Activated CD8-positive, alpha-beta T cell treated with anti-CD3 and anti-CD28 coated beads for 36 hours (primary cell): Measurements from ENCODE around the gene ABCC10. TPM values are rescaled to one million over a fixed set of nuclear protein-coding genes. Genes with fewer than 3 reads are reported as not detected.
"Not testable (repeated sequence)": the region's sequence is repeated elsewhere in the genome, so short reads cannot be mapped to it uniquely, and the experiment has no call there.

Source experiments
- ATAC-seq: fragments of 200-7000 bp; cut with Tn5 transposase; one replicate; pipeline ENCODE4 v1.10.0; 2021; ENCODE audit warnings: mild to moderate bottlenecking, moderate library complexity
- CTCF ChIA-PET: fragments of 350-600 bp; sonication (Branson Sonifier 250); formaldehyde crosslinking; loops from one replicate; lab custom pipeline; 2021; ENCODE audit warnings: antibody characterized with exemption; lab: Charles Lee
- POLR2A ChIA-PET: fragments of 350-600 bp; sonication (Branson Sonifier 250); formaldehyde crosslinking; loops from one replicate; lab custom pipeline; 2021; ENCODE audit warnings: antibody characterized with exemption; lab: Charles Lee
- DNase-seq: peaks from one replicate; pipeline ENCODE4 v3.0.0-alpha.2; 2020
- H3K27ac Mint-ChIP-seq: one replicate; pipeline ENCODE4 v1.8.0; 2021; ENCODE audit warnings: mild to moderate bottlenecking, mixed read lengths
- H3K27me3 Mint-ChIP-seq: one replicate; pipeline ENCODE4 v1.8.0; 2021; ENCODE audit warnings: mixed read lengths
- H3K36me3 Mint-ChIP-seq: one replicate; pipeline ENCODE4 v1.8.0; 2021; ENCODE audit warnings: low read depth, mixed read lengths
- H3K4me1 Mint-ChIP-seq: one replicate; pipeline ENCODE4 v1.8.0; 2021; ENCODE audit warnings: low read depth, mixed read lengths
- H3K4me3 Mint-ChIP-seq: one replicate; pipeline ENCODE4 v1.8.0; 2021; ENCODE audit warnings: mild to moderate bottlenecking, moderate library complexity, mixed read lengths
- H3K9me3 Mint-ChIP-seq: one replicate; pipeline ENCODE4 v1.8.0; 2021; ENCODE audit warnings: mixed read lengths
- intact Hi-C: fragments of 100-400 bp; cut with micrococcal nuclease; formaldehyde crosslinking; loops from one replicate; pipeline ENCODE4 v1.10.0; 2022
- total RNA-seq, 2 experiments: library from RNA; stranded (reverse); gene quantifications; one replicate each; pipeline ENCODE4 v1.2.3, GENCODE V29; 2021
- TF ChIP-seq, protein P1 (sequence below): fragments of 200-600 bp; IDR thresholded peaks from one replicate; pipeline ENCODE4 v1.8.0; 2022; ENCODE audit warnings: antibody characterized with exemption, mild to moderate bottlenecking

ABCC10 gene
- total RNA-seq, 2 experiments from 2014 or later, result 27.2 to 27.5 TPM

DNA sequence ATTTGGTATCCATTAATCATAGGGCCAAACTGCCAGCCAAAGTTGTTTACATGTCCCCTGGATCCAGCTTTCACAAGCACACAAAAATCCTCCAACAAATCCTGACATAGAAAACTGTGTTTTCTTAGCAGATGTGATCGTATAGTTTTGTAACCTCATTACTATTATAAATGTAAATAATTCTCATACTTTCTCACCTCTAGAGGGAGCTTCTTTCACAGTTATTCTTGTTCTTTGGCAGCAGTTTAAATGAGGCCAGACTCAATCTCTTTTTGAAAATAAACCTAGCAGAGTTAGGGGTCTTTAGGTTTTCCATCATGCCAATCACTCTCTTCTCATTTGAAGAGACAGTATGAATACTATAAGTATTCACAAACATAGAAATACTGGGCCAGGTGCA is 40.8 kb upstream of the ABCC10 start:
- H3K9me3 Mint-ChIP-seq, result no peaks in the 10 kb centered on the region
- H3K36me3 Mint-ChIP-seq, result no peaks in the 10 kb centered on the region
- POLR2A ChIA-PET, result interaction anchor here (0.8 to 1.4 kb wide), 3 partner anchors 9 to 162 kb away, joined by 3 to 4 read pairs (median 4); no protein-coding TSS in a partner anchor
- TF ChIP-seq, protein P1, sequence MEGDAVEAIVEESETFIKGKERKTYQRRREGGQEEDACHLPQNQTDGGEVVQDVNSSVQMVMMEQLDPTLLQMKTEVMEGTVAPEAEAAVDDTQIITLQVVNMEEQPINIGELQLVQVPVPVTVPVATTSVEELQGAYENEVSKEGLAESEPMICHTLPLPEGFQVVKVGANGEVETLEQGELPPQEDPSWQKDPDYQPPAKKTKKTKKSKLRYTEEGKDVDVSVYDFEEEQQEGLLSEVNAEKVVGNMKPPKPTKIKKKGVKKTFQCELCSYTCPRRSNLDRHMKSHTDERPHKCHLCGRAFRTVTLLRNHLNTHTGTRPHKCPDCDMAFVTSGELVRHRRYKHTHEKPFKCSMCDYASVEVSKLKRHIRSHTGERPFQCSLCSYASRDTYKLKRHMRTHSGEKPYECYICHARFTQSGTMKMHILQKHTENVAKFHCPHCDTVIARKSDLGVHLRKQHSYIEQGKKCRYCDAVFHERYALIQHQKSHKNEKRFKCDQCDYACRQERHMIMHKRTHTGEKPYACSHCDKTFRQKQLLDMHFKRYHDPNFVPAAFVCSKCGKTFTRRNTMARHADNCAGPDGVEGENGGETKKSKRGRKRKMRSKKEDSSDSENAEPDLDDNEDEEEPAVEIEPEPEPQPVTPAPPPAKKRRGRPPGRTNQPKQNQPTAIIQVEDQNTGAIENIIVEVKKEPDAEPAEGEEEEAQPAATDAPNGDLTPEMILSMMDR, result no peak
- DNase-seq, result no peak
- CTCF ChIA-PET, result interaction anchor here (1.5 to 2.1 kb wide), 2 partner anchors 17 to 78 kb away, joined by 4 to 6 read pairs; partner anchors contain the start of genes CRIP3 and ZNF318
- intact Hi-C loops, result no loop called here
- H3K4me3 Mint-ChIP-seq, result no peak overlapping the region
- H3K4me1 Mint-ChIP-seq, result peaks cover 49% of the 10 kb centered on the region
- H3K27me3 Mint-ChIP-seq, result peaks cover 8% of the 10 kb centered on the region
- ATAC-seq, result no peak
- H3K27ac Mint-ChIP-seq, result no peak overlapping the region

- ATAC-seq (no peak), DNase-seq (no peak)
- Mint-ChIP-seq H3K36me3 (no peaks in the 10 kb centered on the region), H3K9me3 (no peaks in the 10 kb centered on the region), H3K4me1 (peaks cover 34% of the 10 kb centered on the region), H3K27ac (no peak overlapping the region), H3K27me3 (peaks cover 23% of the 10 kb centered on the region), H3K4me3 (no peak overlapping the region)
- intact Hi-C loops, result no loop called here
- TF ChIP-seq, protein P1, result no peak
- POLR2A ChIA-PET, result interaction anchor here (1.0 to 1.3 kb wide), 2 partner anchors 12 to 124 kb away, joined by 3 to 5 read pairs; no protein-coding TSS in a partner anchor
- CTCF ChIA-PET, result interaction anchor here (1.0 to 2.3 kb wide), 7 partner anchors 8 to 161 kb away, joined by 3 to 7 read pairs (median 3); partner anchors contain the start of gene DNPH1
These were observed 37.5 kb upstream of the ABCC10 start for GRCh38 chr6:43389730-43390295.

GRCh38 chr6:43390753-43391439 is 36.4 kb upstream of the ABCC10 start:
- peaks cover 23% of the 10 kb centered on the region for H3K27me3 Mint-ChIP-seq
- H3K4me3 Mint-ChIP-seq, result peak overlapping the region; percentile 38
- DNase-seq, H3K36me3 Mint-ChIP-seq, intact Hi-C loops, H3K9me3 Mint-ChIP-seq, H3K27ac Mint-ChIP-seq: not testable (repeated sequence)
- peaks cover 28% of the 10 kb centered on the region for H3K4me1 Mint-ChIP-seq
- POLR2A ChIA-PET, result interaction anchor here (1.3 kb wide), 1 partner anchor 13 kb away, joined by 5 read pairs; no protein-coding TSS in a partner anchor
- ATAC-seq, result peak; percentile 30
- CTCF ChIA-PET, result interaction anchor here (1.0 to 2.3 kb wide), 5 partner anchors 15 to 162 kb away, joined by 3 to 7 read pairs (median 3); partner anchors contain the start of gene DNPH1

GRCh38 chr6:43391440-43392031 is 35.8 kb upstream of the ABCC10 start:
- CTCF ChIA-PET, result interaction anchor here (1.4 to 2.3 kb wide), 2 partner anchors 35 to 163 kb away, joined by 3 to 7 read pairs; partner anchors contain the start of gene DNPH1

DNA sequence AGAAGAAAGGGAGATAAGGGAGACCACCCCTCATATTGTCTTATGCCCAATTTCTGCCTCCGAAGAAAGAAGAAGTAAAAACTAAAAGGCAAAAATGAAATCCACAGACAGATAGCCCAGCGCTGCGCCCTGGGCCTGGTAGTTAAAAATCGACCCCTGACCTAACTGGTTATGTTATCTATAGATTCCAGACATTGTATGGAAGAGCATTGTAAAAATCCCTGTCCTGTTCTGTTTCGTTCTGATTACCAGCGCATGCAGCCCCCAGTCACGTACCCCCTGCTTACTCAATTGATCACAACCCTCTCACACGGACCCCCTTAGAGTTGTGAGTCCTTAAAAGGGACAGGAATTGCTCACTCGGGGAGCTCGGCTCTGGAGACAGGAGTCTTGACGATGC is 34.2 kb upstream of the ABCC10 start:
- H3K4me3 Mint-ChIP-seq, POLR2A ChIA-PET, H3K27ac Mint-ChIP-seq, H3K36me3 Mint-ChIP-seq, intact Hi-C loops, DNase-seq, H3K9me3 Mint-ChIP-seq, ATAC-seq: not testable (repeated sequence)
- CTCF ChIA-PET, result interaction anchor here (1.0 kb wide), 2 partner anchors 11 to 128 kb away, joined by 3 read pairs; no protein-coding TSS in a partner anchor
- Mint-ChIP-seq H3K27me3 (peaks cover 20% of the 10 kb centered on the region), H3K4me1 (peaks cover 28% of the 10 kb centered on the region)

More at GRCh38 chr6:43391440-43392031, 35.8 kb upstream of the ABCC10 start:
- TF ChIP-seq, protein P1, result no peak
- Mint-ChIP-seq H3K9me3 (no peaks in the 10 kb centered on the region), H3K36me3 (no peaks in the 10 kb centered on the region), H3K27me3 (peaks cover 23% of the 10 kb centered on the region), H3K4me3 (peak overlapping the region; percentile 38), H3K4me1 (peaks cover 26% of the 10 kb centered on the region), H3K27ac (peak overlapping the region; percentile 7)
- intact Hi-C loops, result no loop called here
- ATAC-seq (peak; percentile 72), DNase-seq (peak; percentile 55)
- POLR2A ChIA-PET, result no interaction called here
